Measurements from ENCODE around the gene TAF13. TPM values are rescaled to one million over a fixed set of nuclear protein-coding genes. Genes with fewer than 3 reads are reported as not detected.
"Not testable (repeated sequence)": the region's sequence is repeated elsewhere in the genome, so short reads cannot be mapped to it uniquely, and the experiment has no call there.

The TAF13 gene
- total RNA-seq, 1 donor from 2014 or later, result 27.0 TPM

DNA sequence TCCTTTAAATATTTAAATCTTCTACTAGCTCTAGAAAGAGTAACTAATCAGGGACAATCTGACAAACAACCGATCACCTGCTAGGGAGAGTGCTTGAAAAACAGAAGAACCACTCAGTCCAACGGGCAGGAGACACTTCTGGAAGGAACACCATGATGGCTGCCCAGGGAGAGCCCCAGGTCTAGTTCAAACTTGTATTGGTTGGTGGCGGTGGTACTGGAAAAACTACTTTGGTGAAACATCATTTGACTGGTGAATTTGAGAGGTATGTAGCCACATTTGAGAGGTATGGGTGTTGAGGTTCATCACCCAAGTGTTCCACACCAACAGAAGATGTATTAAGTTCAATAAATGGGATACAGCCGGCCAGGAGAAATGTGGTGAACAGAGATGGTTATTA lies 29.1 kb downstream of the TAF13 start:
- DNase-seq (ENCODE audit: low spot score), result no peak

DNA sequence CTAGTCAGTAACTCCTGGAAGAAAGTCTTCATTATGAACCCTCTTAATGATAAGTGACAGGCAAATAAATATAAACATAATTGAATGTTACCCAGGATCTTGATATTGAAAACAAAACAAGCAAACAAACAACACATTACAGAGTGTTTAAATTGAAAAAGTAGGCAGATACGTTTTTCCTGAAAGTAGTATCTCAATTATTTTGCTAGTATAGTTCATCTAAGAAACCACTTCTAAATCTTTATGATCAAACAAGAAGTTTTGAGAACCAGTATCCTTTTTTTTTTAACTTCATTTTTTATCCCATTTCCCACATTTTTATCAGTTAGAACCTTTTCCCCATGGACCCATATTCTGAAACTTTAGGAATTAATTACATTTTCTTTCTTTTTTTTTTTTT lies 30.2 kb downstream of the TAF13 start:
- no peak for DNase-seq (ENCODE audit: low spot score)

DNA sequence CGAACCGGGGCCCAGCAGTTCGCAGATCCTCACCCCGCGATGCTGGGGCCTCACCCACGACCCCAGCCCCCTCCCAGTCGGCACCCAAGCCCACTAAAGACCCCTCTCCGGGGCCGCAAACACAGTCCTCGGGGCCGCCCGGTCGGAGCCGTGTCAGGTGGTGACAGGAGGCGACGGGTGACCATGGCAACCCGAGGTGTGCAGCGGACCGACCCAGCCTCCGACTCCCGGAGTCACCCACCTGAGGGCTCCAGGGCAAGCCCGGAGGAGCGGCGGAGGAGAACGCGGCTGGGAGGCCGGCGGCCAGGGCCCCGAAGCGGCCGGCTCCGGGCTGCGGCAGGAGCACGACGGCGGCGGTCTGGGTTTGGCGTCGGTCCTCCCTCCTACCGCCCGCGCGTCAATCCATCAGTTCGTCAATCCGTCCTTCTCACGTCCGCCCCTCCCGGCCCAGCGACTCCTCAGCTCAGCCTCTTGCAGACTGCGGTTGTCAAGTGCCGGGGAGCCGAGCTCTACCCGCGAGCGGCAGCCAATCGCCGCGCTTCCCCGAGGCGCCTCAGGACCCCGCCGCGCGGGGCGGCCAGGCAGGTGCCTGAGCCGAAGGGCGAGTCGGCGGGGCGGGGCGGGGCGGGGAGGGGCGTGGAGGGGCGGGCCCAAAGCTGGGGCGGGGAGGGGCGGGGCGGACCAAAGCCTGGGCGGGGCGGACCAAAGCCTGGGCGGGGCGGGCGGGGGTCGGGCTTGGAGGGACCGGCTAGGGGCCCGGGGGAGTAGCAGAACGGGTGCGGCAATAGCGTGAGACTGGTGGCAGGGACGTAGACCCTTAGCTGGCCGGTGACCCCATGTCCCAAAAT lies 34.0 kb downstream of the TAF13 start, which contains the start of gene WDR47:
TSS of gene WDR47 (minus strand) at position 482 of the 848 bp plus-strand sequence. CDS start 18,590 bp downstream, outside the sequence.
- DNase-seq (ENCODE audit: low spot score), result peak; percentile 94

DNA sequence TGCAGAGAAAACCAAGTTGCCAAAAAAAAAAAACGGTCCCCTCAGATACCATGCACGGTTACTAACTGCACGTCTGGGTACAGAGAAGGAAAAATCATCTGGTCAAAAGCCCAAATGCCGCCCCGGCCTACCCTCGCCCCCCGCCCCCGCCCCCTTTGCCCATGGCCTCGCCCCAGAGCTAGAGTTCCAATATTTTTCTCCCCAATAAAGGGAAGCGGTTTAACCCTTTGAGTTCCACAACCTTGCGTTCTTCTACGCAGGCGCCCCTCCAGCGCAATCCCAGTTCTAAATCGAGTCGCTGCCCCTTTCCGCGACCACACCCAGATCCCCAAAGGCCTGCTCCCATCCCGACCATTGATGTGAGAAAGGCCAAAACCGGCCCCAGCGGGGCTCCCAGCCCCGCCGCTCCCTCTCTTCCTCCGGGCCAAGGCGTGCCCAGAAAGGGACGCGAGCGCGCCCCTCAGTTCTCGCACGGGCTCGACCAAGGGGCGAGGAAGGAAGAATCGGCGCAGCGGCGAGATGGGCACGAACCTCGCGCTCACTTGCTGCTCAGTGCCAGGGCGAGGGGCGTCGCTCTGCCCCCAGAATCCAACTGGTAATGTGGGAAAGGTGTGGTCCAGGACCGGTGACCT lies 34.7 kb downstream of the TAF13 start:
- no peak for DNase-seq (ENCODE audit: low spot score)

DNA sequence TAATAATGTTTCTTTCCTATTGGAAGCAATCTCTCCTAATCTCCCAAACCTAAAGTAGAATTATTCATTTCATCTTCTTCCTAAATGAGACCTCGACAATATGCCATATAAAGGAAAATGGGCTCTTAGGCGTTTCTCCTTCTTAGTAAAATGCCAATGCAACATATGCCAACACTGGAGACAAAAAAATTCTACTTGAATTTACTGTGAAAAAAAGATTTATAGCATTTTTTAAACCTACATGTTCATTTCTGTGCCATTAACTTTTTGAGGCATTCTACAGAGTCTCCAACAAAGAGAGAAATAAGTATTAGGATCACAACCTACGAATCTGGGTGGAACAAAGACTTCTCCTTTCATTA lies 35.2 kb downstream of the TAF13 start:
- DNase-seq (ENCODE audit: low spot score), result no peak

DNA sequence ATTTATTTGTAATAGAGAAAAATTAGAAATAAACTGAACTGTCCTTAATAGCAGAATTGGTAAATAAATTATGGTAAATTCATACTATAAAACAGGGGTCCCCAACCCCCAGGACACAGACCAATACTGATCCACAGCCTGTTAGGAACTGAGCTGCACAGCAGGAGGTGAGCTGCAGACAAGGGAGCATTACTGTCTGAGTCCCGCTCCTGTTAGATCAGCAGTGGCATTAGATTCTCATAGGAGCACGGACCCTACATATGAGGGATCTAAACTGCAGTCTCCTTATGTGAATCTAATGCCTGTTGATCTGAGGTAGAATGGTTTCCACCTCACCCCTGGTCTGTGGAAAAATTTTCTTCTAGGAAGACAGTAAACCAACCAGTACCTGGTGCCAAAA lies 41.4 kb downstream of the TAF13 start:
- no peak for DNase-seq (ENCODE audit: low spot score)

DNA sequence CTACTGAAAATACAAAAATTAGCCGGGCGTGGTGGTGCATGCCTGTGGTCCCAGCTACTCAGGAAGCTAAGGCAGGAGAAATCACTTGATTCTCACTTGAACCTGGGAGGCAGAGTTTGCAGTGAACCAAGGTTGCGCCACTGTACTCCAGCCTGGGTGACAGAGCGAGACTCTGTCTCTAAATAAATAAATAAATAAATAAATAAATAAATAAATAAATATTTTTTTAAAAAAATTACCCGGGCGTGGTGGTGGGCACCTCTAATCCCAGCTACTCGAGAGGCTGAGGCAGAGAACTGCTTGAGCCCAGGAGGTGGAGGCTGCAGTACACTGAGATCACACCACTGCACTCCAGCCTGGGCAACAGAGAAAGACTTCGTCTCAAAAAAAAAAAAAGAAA lies 46.3 kb downstream of the TAF13 start:
- not testable (repeated sequence) for DNase-seq (ENCODE audit: low spot score)

DNA sequence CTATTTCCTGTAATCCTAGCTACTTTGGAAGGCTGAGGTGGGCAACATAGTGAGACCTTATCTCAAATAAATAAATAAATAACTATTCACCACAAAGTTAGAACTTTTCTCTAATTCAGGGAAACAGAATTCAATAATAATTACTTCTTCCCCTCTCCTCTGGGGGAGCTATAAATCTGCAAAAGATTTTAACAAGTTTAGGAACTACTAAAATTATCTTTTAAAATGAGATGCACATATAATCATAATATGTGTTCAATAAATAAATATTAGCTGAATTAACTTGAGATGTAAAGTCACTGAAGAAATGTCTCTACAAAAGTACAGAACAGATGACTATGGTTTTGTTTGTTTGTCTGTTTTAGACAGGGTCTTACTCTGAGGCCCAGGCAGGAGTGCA lies 48.0 kb downstream of the TAF13 start:
- DNase-seq (ENCODE audit: low spot score), result no peak

DNA sequence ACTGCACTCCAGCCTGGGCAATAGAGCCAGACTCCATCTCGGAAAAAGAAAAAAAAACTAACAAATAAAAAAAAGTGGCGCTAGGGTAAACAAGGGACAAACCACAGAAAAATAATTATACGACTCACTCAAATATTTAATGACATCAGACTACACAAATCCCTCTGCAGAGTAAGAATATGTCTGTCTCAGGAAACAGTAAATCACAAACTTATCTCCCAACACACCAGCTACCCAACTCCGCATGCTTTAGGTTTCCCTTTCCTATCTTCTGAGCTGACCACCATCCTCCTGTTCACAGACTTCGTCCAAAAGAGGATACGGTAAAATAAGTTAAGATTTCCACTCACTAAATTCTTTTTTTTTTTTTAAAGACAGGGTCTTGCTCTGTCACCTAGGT lies 50.1 kb downstream of the TAF13 start:
- no peak for DNase-seq (ENCODE audit: low spot score)

DNA sequence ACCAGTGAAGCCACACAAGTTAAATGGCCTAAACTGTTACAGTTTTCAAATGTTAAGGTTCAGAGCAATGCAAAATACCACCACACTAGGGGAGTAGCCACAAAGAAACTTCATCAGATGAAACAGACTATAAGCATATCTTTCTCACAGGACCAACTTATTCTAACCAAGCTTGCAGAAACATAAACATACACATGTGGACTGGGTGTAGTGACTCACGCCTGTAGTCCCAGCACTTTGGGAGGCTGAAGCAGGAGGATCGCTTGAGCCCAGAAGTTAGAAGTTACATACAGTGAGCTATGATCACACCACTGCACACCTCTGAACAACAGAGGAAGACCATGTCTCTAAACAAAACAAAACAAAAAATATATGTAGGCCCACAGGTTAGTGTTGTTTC lies 51.2 kb downstream of the TAF13 start:
- no peak for DNase-seq (ENCODE audit: low spot score)

DNA sequence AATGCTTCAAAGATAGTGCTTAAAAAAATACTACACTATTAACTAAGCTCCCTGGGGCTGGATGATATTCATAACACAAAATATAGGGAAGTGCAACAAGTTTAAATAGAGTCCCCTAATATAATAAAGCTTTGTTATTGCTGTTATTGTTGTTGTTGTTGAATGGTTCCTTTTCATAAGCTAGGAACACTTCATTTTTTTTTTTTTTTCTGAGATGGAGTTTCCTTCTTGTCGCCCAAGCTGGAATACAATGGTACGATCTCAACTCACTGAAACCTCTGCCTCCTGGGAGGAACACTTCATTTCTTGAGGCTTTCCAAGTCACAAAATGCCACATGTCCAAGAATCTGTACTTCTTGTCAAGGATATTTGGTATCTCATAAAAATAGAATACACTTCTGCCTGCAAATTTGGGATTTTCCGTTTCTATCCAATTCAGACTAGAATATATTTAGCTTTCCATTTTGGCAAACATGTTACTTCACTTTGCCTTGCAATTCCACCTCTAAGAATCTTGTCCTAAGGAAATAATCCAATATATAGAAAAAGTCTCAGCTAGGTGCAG lies 55.0 kb downstream of the TAF13 start:
- DNase-seq (ENCODE audit: low spot score), result no peak

DNA sequence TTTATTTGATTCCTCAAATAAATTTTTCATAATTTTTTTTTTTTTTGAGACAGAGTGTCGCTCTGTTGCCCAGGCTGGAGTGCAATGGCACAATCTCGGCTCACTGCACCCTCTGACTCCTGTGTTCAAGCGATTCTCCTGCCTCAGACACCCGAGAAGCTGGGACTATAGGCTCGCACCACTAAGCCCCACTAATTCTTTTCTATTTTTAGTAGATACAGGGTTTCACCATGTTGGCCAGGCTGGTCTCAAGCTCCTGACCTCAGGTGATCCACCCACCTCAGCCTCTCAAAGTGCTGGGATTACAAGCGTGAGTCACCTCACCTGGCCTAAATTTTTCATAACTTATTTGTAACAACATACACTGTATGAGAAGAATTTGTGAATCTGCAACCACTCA lies 58.1 kb downstream of the TAF13 start:
- DNase-seq (ENCODE audit: low spot score), result not testable (repeated sequence)

DNA sequence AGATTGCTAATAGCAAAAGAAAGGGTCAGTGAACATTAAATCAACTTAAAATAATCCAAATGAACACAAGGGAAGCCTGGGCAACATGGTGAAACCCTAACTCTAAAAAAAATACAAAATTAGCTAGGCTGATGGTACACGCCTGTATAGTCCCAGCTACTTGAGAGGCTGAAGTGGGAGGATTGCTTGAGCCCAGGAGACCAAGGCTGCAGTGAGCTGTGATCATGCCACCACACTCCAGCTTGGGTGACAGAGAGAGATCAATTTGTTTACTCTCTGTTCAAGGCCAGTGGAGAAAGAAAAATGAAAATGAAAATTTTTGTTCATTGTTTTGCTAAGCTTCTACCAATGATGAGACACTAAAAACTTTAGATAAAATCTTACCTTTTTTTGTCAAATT lies 58.7 kb downstream of the TAF13 start:
- no peak for DNase-seq (ENCODE audit: low spot score)

Other genes starting within 250 kb of the TAF13 start
- gene AKNAD1, start 218.9 kb downstream of the TAF13 start, total RNA-seq, result not detected
- 14.4 TPM for gene GPSM2, start 199.0 kb downstream of the TAF13 start, total RNA-seq
- gene CLCC1, start 112.5 kb downstream of the TAF13 start, total RNA-seq, result 43.2 TPM
- 18.8 TPM for gene WDR47, start 33.9 kb downstream of the TAF13 start, total RNA-seq
- 55.1 TPM for gene TMEM167B, start 14.8 kb upstream of the TAF13 start, total RNA-seq
- gene ELAPOR1, start 38.1 kb upstream of the TAF13 start, total RNA-seq, result 0.75 TPM
- 239 TPM for gene SARS1, start 137.9 kb upstream of the TAF13 start, total RNA-seq
- 19.2 TPM for gene CELSR2, start 173.5 kb upstream of the TAF13 start, total RNA-seq
- gene PSRC1, start 207.1 kb upstream of the TAF13 start, total RNA-seq, result 3.1 TPM
- not detected for gene MYBPHL, start 231.0 kb upstream of the TAF13 start, total RNA-seq